NCI-H1092 treated with DMSO at 0.1 percent for 48 hours (cell line): Measurements from ENCODE around the gene PI4KA.
"Not testable (repeated sequence)": the region's sequence is repeated elsewhere in the genome, so short reads cannot be mapped to it uniquely, and the experiment has no call there.

Experiments
- DNase-seq: peaks from one replicate; lab custom pipeline; 2025; lab: John Stamatoyannopoulos, UW

Gene PI4KA

DNA sequence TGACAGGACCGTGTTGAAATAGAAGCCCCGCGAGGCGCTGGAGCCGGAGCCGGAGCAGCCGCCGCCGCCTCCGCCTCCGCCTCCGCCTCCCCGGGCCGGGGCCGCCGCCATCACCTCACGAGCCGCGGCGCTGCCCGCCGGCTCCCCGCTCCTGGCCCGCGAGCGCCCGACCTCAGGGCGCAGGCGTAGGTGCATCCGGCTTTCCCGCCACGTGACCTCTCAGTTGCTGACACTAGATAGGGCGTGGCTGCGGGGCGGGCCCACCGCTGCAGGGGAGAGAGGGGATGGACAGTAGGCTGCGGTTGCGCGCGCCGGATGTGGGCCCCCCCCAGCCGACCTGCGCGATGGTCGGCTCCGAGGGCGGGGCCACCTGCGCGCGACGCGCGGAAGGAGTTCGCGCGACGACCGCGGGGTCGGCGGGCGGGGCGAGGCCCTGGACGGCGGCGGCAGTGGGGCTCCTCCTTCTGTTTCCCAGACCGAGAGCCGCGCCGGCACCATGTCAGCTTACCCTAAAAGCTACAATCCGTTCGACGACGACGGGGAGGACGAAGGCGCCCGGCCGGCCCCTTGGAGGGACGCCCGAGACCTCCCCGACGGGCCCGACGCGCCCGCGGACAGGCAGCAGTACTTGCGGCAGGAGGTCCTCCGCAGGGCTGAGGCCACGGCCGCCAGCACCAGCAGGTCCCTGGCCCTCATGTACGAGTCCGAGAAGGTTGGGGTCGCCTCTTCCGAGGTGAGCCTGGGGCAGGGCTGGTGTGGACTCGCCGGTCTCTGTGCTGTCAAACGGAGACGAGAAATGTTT lies at the start of gene PI4KA, which contains the start of gene SNAP29:
Gene PI4KA, minus strand, starts transcription at position 197 of the 802 bp plus-strand sequence. Its CDS starts 86 bp downstream, at position 111.
Gene SNAP29, plus strand, starts transcription at position 393 of the 802 bp plus-strand sequence. Its CDS starts 104 bp downstream, at position 497.
- peak; percentile 98 for DNase-seq

DNA sequence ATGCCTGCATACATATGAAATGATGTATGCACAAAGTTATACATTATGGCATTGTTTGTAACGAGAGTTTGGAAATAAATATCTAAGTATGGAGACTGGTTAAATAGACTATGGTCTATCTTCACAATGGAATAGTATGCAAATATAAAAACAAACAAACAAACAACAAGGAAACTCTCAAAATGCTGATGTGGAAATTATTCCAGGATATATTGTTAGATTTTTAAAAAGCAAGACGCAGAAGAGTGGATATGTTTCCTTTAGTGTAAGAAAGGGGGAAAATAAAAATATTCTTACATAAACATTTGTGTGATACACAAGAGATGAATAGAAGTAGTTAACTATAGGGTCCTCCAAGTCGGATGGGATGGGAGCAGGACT lies 47.8 kb upstream of the PI4KA start:
- no peak for DNase-seq

DNA sequence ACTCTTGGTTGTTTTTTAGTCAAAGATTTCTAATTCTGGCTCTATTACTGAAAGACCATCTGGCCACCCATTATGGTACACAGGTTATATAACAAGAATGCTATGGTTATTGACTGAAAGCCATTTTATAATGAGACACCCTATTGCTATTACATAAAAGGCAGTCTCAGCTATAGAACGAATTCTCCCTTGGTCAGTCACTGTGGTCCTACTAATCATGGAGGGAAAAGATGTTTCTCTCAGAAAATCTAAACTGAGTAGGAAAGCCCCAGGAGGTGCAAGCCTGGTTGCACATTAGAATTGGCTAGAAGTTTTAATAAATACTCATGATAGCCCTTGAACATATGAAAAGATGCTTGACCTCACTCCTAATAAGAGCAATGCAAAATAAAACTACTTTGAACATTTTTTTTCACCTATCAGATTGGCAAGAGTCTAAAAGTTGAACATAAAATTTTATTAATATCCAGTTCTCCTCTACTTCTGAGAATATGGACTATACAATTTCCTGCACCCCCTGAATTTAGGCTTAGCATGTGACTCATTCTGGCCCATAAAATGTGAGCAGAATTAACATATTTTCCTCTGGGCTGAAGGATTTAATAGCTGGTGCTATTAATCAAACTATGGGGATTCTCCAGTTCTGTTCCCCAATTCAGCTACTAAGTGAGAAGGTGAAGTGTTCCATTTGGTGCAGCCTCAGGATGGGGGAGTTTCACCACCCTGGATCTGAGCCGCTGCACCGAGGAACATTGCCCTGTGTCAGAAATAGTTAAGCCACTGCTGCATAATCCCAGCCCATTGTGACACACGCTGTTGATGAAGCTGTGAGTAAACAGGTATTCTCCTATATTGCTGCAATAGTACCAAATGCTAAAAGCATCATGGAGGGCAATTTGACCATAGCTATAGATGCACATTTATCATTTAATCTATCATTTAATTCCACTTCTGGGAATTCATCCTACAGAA lies 47.1 kb upstream of the PI4KA start:
- DNase-seq, result no peak

DNA sequence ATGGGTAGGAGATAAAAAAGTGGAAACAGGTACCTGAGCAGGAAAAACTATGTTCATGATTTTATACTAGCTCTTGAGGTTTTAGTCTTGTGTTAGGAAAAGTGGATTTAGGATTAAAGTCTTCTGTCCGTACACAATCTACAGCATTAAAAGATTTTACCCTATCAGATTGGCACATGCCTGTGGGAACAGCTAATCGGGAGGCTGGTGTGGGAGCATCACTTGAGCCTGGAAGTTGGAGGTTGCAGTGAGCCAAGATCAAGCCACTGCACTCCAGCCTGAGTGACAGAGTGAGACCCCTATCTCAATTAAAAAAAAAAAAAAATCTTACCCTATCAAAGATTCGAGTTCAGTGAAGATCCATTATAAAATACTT lies 46.4 kb upstream of the PI4KA start:
- no peak for DNase-seq

DNA sequence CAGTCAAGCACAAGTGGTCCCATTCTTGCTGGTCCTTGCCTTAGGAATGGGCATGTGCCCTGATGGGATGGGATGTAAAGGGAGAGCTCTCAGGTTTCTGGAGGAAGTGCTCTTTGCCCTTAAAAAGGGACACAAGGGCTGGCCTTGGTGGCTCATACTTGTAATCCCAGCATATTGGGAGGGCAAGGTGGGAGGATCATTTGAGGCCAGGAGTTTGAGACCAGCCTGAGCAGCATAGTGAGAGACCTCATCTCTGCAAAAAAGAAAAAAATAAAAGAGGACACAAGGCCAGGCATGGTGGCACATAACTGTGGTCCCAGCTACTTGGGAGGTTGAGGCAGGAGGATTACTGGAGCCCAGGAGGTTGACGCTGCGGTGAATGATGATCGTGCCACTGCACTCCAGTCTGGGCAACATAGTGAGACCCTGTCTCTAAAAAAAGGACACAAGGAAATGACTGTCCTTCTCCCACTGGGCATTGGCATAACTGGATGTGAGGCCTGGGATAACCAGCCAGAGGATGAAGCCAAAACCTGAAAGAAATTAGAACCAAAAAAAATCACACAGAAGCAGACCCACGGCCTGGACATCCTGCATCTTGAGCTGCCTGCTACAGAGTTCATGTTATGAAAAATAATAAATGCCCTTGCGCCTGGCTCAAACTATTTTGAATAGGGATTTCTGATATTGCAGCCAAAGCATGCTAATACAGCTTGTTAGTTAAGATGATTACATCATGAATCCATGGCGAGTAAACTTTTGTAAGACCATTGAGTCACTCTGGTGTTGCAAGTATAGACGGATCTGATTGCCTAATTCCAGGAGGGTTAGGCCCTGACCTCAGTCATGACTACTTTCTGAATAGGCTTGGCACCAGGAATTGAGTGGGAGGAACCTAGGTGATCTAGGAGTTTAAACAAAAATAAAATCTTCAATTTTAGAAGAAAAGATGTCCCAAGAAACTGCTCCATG lies 45.7 kb upstream of the PI4KA start:
- no peak for DNase-seq

DNA sequence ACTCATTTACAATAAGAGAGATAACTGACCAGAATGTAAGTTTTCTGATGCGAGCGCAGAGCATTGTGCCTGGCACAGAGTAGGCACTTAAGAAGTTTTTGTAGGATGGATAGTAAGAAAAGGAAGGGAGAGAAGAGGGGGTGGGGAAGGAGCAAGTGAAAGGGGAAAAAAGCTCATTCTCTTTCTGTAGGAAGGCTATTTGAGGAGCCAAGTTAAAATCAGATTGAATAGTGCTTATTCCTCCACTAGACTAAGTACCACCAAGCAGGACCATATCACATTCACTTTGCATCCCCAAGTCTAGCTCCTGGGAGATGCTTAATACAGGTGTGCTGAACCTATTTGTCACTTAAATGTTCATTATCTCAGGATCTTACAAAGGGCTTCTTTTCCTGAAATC lies 44.5 kb upstream of the PI4KA start:
- no peak for DNase-seq

DNA sequence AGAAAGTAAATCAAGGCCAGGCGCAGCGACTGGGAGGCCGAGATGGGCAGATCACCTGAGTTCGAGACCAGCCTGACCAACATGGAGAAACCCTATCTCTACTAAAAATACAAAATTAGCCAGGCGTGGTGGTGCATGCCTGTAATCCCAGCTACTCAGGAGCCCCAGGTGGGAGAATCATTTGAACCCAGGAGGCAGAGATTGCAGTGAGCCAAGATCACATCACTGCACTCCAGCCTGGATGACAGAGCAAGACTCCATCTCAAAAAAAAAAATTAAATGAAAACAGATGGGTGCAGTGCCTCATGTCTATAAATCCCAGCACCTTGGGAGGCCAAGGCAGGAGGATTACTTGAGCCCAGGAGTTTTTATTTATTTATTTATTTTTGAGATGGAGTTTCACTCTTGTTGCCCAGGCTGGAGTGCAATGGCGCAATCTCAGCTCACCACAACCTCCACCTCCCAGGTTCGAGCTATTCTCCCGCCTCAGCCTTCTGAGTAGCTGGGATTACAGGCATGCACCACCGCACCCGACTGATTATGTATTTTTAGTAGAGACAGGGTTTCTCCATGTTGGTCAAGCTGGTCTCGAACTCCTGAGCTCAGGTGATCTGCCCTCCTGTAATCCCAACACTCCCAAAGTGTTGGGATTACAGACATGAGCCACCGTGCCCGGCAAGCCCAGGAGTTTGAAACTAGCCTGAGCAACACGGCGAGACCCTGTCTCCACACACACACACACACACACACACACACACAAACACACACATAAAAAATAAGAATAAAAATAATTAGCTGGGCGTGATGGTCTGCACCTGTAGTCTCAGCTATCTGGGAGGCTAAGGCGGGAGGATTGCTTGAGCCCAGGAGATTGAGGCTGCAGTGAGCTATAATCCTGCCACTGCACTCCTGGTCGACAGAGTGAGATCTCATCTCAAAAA lies 42.8 kb upstream of the PI4KA start:
- not testable (repeated sequence) for DNase-seq

DNA sequence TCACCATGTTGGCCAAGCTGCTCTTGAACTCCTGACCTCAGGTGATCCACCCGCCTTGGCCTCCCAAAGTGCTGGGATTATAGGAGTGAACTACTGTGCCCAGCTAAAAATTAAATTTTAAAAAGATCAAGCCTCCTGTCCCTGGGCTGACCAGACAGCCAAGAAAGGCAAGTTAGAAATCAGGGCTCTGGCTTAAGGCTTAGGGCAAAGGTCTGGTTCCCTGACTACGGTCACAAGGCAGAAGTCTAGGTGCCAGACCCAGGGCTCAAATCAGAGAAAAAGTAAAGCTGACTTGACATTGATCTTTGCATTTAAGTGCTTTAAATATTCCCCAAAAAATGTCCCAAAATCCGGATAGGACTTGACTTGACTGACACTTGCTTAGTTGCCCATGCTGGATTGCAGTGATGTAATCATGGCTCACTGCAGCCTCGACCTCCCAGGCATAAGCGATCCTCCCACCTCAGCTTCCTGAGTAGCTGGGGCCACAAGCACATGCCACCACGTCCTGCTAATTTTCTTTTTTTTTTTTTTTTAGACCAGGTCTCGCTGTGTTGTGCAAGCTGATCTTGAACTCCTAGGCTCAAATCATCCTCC lies 41.3 kb upstream of the PI4KA start:
- no peak for DNase-seq

DNA sequence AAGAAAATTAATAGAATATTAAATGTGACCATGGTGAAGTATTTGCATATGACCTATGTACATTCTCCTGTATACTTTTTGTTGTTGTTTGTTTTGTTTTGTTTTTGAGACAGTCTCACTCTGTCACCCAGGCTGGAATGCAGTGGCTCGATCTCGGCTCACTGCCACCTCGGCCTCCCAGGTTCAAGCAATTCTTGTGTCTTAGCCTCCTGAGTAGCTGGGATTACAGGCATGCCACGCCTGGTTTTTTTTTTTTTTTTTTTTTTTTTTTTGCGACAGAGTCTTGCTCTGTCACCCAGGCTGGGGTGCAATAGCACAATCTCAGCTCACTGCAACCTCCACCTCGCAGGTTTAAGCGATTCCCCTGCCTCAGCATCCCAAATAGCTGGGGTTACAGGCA lies 39.1 kb upstream of the PI4KA start:
- DNase-seq, result not testable (repeated sequence)

DNA sequence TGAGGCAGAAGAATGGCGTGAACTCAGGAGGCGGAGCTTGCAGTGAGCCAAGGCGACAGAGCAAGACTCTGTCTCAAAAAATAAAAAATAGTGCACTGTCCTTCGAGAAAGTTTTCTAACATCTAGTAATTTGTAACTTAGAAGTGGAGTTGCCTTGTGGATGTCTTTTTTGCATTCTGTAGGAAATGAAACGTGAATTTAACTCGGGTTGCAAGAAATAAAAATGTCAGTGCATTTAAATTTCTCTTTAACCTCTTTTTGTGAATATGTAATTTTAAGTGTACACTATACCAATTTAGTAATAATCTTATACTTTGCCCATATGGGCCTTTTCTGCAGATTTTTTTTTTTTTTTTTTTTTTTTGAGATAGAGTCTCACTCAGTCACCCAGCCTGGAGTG lies 32.4 kb upstream of the PI4KA start:
- DNase-seq, result no peak

DNA sequence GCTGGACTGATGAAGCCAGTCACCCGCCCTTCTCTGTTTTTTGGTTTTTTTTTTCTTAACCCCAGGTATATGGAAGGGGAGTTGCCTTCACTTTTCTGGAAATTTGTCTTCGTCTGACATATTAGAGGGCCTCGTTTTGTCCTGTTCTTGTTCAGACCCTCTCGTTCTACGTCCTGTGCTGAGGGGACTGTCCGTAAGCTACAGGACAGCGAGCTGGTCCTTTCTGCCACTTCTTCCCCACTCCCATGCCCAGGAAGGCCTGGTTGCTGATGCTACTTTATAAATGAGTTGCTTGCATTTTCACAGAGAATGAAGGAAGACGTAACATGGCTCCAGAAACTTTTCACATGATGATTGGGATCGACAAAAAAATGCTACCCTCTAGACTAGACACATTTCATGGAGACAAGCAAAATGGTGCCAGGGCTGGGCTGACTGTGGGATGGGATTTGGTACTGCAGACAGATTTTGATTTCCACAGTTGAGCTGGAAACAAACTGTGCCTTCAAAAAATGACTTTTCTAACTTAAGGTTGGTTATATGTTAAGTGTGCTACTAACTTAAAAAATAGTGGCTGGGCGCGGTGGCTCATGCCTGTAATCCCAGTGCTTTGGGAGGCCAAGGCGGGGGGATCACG lies 31.4 kb upstream of the PI4KA start:
- DNase-seq, result no peak

DNA sequence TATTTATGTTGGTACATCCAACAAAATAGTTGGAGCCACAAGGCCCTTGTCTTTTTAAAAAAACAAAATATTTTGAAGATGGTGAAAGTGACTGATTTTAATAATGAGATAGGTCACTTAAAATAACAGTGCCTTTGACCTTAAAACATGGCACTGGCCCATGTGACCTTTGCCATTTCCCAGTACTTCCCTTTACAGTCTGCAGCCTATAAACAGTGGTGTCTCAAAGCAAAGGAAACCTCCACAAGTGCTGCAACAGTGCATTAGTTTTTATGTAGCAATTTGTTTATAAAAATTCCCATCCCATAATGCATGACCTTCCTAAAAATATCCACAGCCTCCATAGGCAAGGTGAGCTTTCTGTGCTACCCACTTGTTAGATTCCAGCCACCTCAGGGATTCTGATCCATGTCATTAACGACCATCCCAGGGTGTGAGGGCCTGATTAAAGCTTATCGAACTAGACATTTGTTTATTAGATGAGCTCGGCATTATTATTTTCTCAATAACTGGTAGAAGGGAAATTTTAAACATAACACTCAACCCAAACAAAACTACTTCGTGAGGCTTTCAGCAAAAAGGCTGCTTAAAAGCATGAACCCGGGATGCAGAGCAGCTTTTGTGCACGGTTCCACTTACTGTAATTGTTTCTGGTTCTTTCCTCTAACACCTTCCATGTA lies 30.6 kb upstream of the PI4KA start:
- DNase-seq, result no peak

DNA sequence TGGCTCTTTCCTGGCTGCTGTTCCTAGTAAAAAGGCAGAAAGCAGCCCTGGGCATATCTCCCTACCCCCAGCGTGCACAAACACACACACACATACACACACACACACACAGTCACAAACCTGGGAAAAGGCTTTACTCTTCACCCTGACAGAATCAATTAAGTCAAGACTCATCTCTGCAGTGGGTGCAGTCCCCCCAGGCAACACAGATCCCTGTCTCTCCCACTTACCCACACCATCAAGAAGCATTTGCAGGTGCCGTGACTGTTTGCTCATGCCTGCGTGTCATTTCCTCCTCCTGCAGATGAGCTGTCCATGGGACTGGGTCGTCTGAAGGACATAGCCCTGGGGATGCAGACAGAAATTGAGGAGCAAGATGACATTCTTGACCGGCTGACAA lies 28.8 kb upstream of the PI4KA start:
- DNase-seq, result no peak

DNA sequence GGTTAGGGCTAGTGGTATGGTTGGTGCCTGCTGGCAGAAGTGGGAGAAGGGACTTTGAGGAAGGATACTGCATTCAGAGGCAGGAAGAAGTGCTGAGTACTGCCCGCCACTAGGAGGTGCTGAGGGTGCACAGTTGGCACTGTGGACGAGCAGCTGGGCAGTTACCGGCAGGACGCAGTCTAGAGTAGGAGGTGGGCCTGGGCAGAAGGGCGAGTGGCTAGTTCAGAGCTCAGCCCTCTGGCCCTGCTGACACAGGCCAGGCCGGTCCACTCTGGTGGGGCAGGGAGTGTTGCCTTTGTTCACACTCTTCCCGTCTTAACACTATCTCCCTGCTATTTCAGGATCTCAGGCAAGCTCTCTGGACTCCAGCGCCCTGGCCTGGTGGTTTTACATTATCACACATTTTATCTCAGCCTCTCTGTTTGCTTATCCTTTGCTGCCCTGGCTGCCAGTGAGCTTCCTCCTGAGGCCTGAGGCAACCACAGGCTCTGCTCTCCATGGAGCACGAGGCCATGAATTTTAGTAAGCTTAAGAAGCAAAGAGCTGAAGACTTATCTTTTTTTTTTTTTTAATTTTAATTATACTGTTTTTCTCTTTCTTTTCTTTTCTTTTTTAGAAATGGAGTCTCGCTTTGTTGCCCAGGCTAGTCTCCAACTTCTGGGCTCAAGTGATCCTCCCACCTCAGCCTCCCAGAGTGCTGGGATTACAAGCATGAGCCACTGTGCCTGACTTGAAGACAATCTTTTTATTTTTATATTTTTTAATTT lies 27.1 kb upstream of the PI4KA start:
- DNase-seq, result peak; percentile 43

DNA sequence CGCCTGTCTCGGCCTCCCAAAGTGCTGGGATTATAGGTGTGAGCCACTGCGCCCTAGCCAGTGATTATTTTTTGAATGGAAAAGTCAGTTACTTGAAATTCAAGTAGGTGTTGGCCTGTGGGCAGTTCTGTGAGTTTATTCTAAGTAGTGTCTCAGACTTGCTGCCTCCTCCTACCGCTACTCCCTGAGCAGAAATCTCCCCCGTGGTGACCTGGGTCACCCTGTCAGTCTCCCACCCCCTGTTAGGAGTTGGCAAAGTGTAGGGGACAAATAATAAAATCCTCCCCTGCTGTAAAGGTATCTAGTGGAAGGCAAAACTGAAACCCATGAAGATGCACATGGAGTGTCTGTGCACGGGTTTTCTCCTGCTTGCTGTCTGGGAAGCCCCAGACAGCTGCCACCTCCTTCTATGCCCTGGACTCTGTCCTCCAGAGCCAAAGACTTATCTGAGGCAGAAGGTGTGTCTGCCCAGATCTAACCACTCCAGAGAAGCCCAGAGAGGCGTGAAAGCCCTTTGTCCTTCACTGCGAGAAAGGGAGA lies 26.5 kb upstream of the PI4KA start:
- no peak for DNase-seq

DNA sequence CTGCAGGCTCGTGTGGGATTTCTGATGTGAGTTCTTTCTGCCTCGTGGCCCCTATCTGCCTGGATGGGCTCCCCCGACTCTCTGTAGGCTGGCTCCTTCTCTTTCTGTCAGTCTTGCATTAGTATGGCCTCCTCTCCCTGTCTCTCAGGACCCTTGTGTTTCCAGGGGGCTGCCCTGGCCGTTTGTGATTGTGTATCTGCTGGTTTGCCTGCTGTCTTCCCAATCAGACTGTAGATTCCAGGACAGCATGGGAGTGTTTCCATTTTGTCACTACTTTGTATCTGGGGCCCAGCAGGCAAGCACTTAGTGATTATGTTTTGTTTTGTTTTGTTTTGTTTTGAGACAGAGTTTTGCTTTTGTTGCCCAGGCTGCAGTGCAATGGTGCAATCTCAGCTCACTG lies 25.8 kb upstream of the PI4KA start:
- no peak for DNase-seq

DNA sequence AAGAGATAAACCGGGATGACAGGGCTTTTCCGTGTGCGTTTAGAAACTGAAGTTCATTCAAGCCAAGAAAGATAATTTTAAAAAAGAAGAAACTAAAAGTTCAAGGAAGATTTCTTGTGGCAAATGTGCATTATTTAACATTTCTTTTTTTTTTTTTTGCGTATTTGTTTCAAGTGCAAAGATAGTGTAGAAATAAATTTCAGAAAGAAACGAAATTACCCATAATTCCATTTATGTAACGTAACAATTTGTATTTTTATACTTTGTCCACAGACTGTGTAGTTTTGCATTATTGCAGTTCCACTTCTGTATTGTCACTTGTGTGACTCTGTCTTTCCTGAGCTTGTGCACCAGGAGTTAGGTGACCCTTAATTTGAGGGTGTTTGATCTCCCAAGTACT lies 24.2 kb upstream of the PI4KA start:
- no peak for DNase-seq
